Glomerular visceral epithelial cell (primary cell): ENCODE data around the gene UBXN6.

ENCODE experiments used
- DNase-seq: peaks from one replicate; pipeline ENCODE4 v3.0.0-alpha.2; 2016; ENCODE audit errors: extremely low spot score

The UBXN6 gene

DNA sequence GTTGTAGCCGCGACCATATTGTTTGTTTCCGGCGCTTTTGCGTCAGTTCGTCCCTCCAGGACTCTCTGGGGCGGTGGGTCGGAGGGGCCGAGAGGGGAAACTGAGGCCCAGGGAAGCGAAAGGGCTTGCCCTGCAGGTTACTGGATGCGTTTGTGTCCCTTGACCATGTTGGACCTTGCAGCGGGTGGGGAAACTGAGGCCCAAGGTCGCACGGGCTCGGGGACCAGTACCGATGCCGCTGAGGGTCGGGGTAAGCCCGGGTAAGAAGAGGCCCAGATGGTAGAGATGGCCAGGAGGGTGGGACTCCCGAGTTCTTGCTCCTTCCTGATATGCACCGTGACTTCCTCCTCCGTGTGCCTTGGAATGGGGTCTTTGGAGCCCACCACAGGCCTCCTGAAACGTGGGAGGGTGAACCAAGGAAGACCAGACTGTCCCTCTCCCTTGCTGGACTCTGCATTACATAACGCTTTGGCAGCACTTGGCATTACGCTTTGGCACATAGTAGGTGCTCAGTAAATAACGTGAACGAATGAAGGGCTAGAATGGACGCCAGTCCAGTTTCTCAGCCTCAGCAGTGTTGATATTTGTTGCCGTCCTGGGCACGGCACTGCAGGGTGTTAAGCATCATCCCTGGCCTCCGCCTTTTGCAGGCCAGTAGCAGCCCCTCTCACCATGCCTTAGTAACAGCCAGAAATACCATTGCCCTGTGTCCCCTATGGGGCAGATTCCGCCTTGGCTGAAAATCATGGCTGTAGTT is 54.4 kb downstream of the UBXN6 start:
- DNase-seq = no peak

- peak; percentile 100 for DNase-seq
Observed at GRCh38 chr19:4402171-4403004, 55.2 kb downstream of the UBXN6 start, which contains the start of gene CHAF1A. TSS of gene CHAF1A (plus strand) at chr19:4402640. CDS start at chr19:4402763, 123 bp downstream.

DNA sequence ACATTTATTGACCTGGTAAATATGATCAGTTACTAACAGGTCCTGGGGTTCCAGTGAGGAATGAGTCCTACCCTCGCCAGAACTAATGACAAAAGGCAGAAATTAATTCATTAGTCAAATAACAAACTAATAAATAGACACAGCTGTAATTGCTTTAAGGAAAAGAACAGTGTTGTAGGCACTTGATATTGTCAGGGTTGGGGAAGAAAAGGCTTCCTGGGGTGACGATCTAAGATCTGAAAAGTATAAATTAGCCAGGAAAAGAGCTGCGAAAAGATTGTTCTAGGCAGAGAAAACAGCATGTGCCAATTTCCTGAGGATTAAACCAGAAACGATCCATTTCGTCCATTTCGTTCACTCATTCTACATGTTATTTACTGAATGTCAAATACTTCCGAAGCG is 55.8 kb downstream of the UBXN6 start:
- no peak for DNase-seq

- peak; percentile 93 for DNase-seq
Observed at GRCh38 chr19:4400135-4400936, 57.3 kb downstream of the UBXN6 start, which contains the start of gene SH3GL1. TSS of gene SH3GL1 (minus strand) at chr19:4400547. CDS start at chr19:4400368, 179 bp downstream.

GRCh38 chr19:4399812-4400134 is 57.8 kb downstream of the UBXN6 start:
- no peak for DNase-seq

DNA sequence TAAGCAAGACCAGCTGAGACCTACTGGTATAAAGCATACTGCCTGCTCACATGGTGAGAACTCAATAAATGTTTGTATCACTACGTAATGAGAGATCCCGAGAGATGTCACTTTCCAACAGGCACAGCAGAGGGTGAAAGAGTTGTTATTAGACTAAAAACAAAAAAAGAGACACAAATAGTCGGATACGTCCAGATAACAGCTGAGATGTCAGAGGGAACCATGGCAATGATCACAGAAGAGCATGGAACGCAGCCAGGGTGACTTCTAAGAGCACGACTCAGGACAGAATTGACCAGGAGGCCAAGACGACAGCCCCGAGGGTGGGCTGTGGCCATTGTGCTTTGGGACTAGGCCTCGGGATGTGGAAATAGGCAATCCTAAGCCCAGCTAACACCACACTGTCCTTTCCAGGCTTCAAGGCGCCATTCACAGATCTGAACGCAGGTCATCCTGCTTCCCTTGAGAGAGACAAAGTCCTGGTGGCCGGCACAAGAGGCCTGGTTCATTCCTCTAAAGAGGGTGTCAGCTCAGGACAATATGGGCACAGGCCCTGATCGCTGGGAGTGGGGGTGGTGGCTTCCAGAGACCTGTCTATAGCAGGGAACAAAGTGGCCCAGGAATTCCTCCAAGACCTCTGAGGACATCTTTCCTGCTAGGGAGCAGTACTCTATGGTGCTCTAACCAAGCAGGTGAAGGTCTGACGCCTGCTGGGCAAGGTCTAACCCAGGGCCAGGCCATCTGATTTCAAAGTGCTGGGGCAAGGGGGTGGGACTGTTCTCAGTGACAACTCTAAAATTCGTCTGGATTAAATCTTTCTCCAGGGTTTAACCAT is 60.4 kb downstream of the UBXN6 start:
- no peak for DNase-seq
